Measurements from ENCODE around the gene PAM.
"Not testable (repeated sequence)": the region's sequence is repeated elsewhere in the genome, so short reads cannot be mapped to it uniquely, and the experiment has no call there.

GRCh38 chr5:103046706-103047105, 291.6 kb downstream of the PAM start:
- TF ChIP-seq CTCF, POLR2AphosphoS5 (IDR thresholded peaks at IDR 0.05): not testable (repeated sequence)

All from prostate gland (tissue), 2 donors.